NCI-H2227 treated with DMSO at 0.1 percent for 48 hours (cell line): Measurements from ENCODE around the gene CSF1R.

Experiments used
- DNase-seq: peaks from one replicate; lab custom pipeline; 2025; lab: John Stamatoyannopoulos, UW

The CSF1R gene

GRCh38 chr5:150120617-150121447 lies 34.5 kb upstream of the CSF1R start:
- no peak for DNase-seq

- DNase-seq, result no peak
Observed at GRCh38 chr5:150120062-150120441, 33.7 kb upstream of the CSF1R start.

GRCh38 chr5:150119421-150120061 lies 33.2 kb upstream of the CSF1R start:
- DNase-seq, result no peak

GRCh38 chr5:150118561-150119229 lies 32.3 kb upstream of the CSF1R start:
- DNase-seq, result no peak

GRCh38 chr5:150117945-150118560 lies 31.7 kb upstream of the CSF1R start:
- DNase-seq, result no peak

- no peak for DNase-seq
Observed at GRCh38 chr5:150116667-150117400, 30.5 kb upstream of the CSF1R start.

GRCh38 chr5:150114773-150115408 lies 28.5 kb upstream of the CSF1R start:
- no peak for DNase-seq

- DNase-seq, result no peak
Observed at GRCh38 chr5:150114102-150114641, 27.8 kb upstream of the CSF1R start.

- DNase-seq, result no peak
Observed at GRCh38 chr5:150113047-150113744, 26.8 kb upstream of the CSF1R start.

GRCh38 chr5:150112201-150113046 lies 26.1 kb upstream of the CSF1R start:
- no peak for DNase-seq

- no peak for DNase-seq
Observed at GRCh38 chr5:150111122-150111521, 24.8 kb upstream of the CSF1R start.

- no peak for DNase-seq
Observed at GRCh38 chr5:150109921-150110320, 23.6 kb upstream of the CSF1R start.

GRCh38 chr5:150108711-150109514 lies 22.6 kb upstream of the CSF1R start:
- DNase-seq, result no peak

GRCh38 chr5:150107909-150108447 lies 21.6 kb upstream of the CSF1R start:
- DNase-seq, result no peak

GRCh38 chr5:150106674-150107426 lies 20.5 kb upstream of the CSF1R start:
- no peak for DNase-seq

- DNase-seq, result no peak
Observed at GRCh38 chr5:150105928-150106615, 19.7 kb upstream of the CSF1R start.

GRCh38 chr5:150104550-150104870 lies 18.2 kb upstream of the CSF1R start:
- no peak for DNase-seq
